ENCODE data around the gene MGAT4C. TPM values are rescaled to one million over a fixed set of nuclear protein-coding genes. Genes with fewer than 3 reads are reported as not detected.

MGAT4C gene
- total and polyA plus RNA-seq, 2 experiments from 2014 or later, result 0.33 to 0.44 TPM

GRCh38 chr12:86249276-86249675 is 6.9 kb downstream of the MGAT4C start:
- Histone ChIP-seq H3K27me3 (no peaks in the 10 kb centered on the region), H3K27ac (no peak overlapping the region), H3K36me3 (no peaks in the 10 kb centered on the region), H3K9me3 (ENCODE audit: low read depth) (no peaks in the 10 kb centered on the region), H3K4me1 (ENCODE audit: low read depth) (peaks cover 16% of the 10 kb centered on the region), H3K4me3 (no peak overlapping the region)
- DNase-seq (ENCODE audit: low read depth in 1 of 2, low spot score in 1 of 2), result no peak
- TF ChIP-seq, protein P1, sequence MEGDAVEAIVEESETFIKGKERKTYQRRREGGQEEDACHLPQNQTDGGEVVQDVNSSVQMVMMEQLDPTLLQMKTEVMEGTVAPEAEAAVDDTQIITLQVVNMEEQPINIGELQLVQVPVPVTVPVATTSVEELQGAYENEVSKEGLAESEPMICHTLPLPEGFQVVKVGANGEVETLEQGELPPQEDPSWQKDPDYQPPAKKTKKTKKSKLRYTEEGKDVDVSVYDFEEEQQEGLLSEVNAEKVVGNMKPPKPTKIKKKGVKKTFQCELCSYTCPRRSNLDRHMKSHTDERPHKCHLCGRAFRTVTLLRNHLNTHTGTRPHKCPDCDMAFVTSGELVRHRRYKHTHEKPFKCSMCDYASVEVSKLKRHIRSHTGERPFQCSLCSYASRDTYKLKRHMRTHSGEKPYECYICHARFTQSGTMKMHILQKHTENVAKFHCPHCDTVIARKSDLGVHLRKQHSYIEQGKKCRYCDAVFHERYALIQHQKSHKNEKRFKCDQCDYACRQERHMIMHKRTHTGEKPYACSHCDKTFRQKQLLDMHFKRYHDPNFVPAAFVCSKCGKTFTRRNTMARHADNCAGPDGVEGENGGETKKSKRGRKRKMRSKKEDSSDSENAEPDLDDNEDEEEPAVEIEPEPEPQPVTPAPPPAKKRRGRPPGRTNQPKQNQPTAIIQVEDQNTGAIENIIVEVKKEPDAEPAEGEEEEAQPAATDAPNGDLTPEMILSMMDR (IDR thresholded peaks at IDR 0.05; ENCODE audit: low read depth, low read length), result no peak

GRCh38 chr12:86247871-86248270 is 8.3 kb downstream of the MGAT4C start:
- Histone ChIP-seq H3K9me3 (ENCODE audit: low read depth) (no peaks in the 10 kb centered on the region), H3K4me3 (no peak overlapping the region), H3K36me3 (no peaks in the 10 kb centered on the region), H3K4me1 (ENCODE audit: low read depth) (peaks cover 4% of the 10 kb centered on the region), H3K27ac (no peak overlapping the region), H3K27me3 (no peaks in the 10 kb centered on the region)
- TF ChIP-seq, protein P1 (IDR thresholded peaks at IDR 0.05; ENCODE audit: low read depth, low read length), result no peak
- no peak for DNase-seq (ENCODE audit: low read depth in 1 of 2, low spot score in 1 of 2)

GRCh38 chr12:86241600-86241999 is 14.6 kb downstream of the MGAT4C start:
- no peak for DNase-seq (ENCODE audit: low read depth in 1 of 2, low spot score in 1 of 2)
- Histone ChIP-seq H3K9me3 (ENCODE audit: low read depth) (no peaks in the 10 kb centered on the region), H3K4me1 (ENCODE audit: low read depth) (no peaks in the 10 kb centered on the region), H3K27ac (no peak overlapping the region), H3K27me3 (no peaks in the 10 kb centered on the region), H3K36me3 (no peaks in the 10 kb centered on the region), H3K4me3 (no peak overlapping the region)
- TF ChIP-seq, protein P1 (IDR thresholded peaks at IDR 0.05; ENCODE audit: low read depth, low read length), result no peak

- Histone ChIP-seq H3K36me3 (no peaks in the 10 kb centered on the region), H3K27me3 (no peaks in the 10 kb centered on the region), H3K9me3 (ENCODE audit: low read depth) (no peaks in the 10 kb centered on the region), H3K4me1 (ENCODE audit: low read depth) (no peaks in the 10 kb centered on the region), H3K4me3 (no peak overlapping the region), H3K27ac (no peak overlapping the region)
- DNase-seq (ENCODE audit: low read depth in 1 of 2, low spot score in 1 of 2), result no peak
- TF ChIP-seq, protein P1 (IDR thresholded peaks at IDR 0.05; ENCODE audit: low read depth, low read length), result no peak
Observed at GRCh38 chr12:86234316-86234855, 21.8 kb downstream of the MGAT4C start.

DNA sequence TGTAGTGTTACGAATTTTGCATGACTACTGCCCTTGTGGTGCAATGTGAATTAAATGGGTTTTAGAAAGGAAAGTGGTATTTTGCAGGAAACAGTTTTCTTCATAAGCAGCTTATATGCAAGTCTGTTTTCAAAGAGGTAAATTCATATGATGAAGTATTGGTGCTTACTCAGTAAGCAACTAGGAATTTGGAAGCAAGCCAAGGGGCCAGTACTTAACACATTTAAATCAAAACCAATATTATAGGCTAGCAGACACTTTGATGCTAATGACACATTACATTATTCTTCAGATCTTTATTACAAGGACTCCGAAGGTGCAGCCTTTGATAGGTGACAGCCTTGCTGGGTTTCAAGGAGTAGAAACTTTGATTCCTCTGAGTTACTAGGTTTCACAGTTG is 23.1 kb downstream of the MGAT4C start:
- no peaks in the 10 kb centered on the region for H3K4me1 ChIP-seq (ENCODE audit: low read depth)
- DNase-seq (ENCODE audit: low read depth in 1 of 2, low spot score in 1 of 2), result peak in 1 of 2 donors; percentile 27

More for the DNA sequence above, 23.1 kb downstream of the MGAT4C start:
- TF ChIP-seq, protein P1 (IDR thresholded peaks at IDR 0.05; ENCODE audit: low read depth, low read length), result no peak
- Histone ChIP-seq H3K36me3 (no peaks in the 10 kb centered on the region), H3K4me3 (no peak overlapping the region), H3K27me3 (no peaks in the 10 kb centered on the region), H3K27ac (no peak overlapping the region), H3K9me3 (ENCODE audit: low read depth) (no peaks in the 10 kb centered on the region)
